Fibroblast of lung (primary cell): ENCODE measurements around the gene CMTM6. TPM values are rescaled to one million over a fixed set of nuclear protein-coding genes. Genes with fewer than 3 reads are reported as not detected.

Experiments
- DNase-seq, 2 donors: peaks; one replicate each; pipeline versions ENCODE4 v3.0.0 to v3.0.0-alpha.2; 2010; ENCODE audit warnings: low read depth in 2 of 2
- H2AFZ ChIP-seq: 2 replicates; pipeline ENCODE4 v1.5.1; 2012; ENCODE audit warnings: low read length, control low read depth, inconsistent platforms
- H3K27ac ChIP-seq: 2 replicates; pipeline ENCODE4 v1.5.1; 2011; ENCODE audit warnings: low read length, control low read depth; ENCODE audit not compliant: insufficient read depth
- H3K27me3 ChIP-seq: 2 replicates; pipeline ENCODE4 v1.5.1; 2011; ENCODE audit warnings: mild to moderate bottlenecking, low read length; ENCODE audit not compliant: control insufficient read depth, insufficient read depth
- H3K36me3 ChIP-seq: 2 replicates; pipeline ENCODE4 v1.5.1; 2011; ENCODE audit warnings: low read length; ENCODE audit not compliant: control insufficient read depth, insufficient read depth
- H3K4me1 ChIP-seq: 2 replicates; pipeline ENCODE4 v1.5.1; 2011; ENCODE audit warnings: low read length; ENCODE audit not compliant: control insufficient read depth, insufficient read depth; ENCODE audit errors: extremely low read depth
- H3K4me2 ChIP-seq: 2 replicates; pipeline ENCODE4 v1.5.1; 2011; ENCODE audit warnings: low read length, control low read depth; ENCODE audit not compliant: insufficient read depth; ENCODE audit errors: extremely low read depth
- H3K4me3 ChIP-seq, 4 experiments: fragments of 200-600 bp in 1 of 4; sonication (generic) in 1 of 4; replicated peaks in 1 of 4; 2 replicates each; pipeline ENCODE4 v1.5.1; 2011 to 2016; ENCODE audit warnings: low read length in 4 of 4, low read depth in 3 of 4, mild to moderate bottlenecking in 3 of 4, control low read depth in 2 of 4, inconsistent platforms in 1 of 4, mixed read lengths in 1 of 4; ENCODE audit not compliant: insufficient read depth in 1 of 4; ENCODE audit errors: control extremely low read depth in 1 of 4
- H3K79me2 ChIP-seq: 2 replicates; pipeline ENCODE4 v1.5.1; 2012; ENCODE audit warnings: mild to moderate bottlenecking, low read length, inconsistent platforms; ENCODE audit not compliant: control insufficient read depth, insufficient read depth
- H3K9ac ChIP-seq: 2 replicates; pipeline ENCODE4 v1.5.1; 2011; ENCODE audit warnings: mild to moderate bottlenecking, low read length, control low read depth; ENCODE audit not compliant: insufficient read depth
- H3K9me3 ChIP-seq: 2 replicates; pipeline ENCODE4 v1.5.1; 2012; ENCODE audit warnings: low read depth, low read length; ENCODE audit not compliant: control insufficient read depth, insufficient read depth
- H4K20me1 ChIP-seq: 2 replicates; pipeline ENCODE4 v1.5.1; 2011; ENCODE audit warnings: low read length; ENCODE audit not compliant: control insufficient read depth, insufficient read depth; ENCODE audit errors: extremely low read depth
- EZH2 ChIP-seq: IDR thresholded peaks from 2 replicates; pipeline ENCODE4 v1.5.1; 2012; ENCODE audit warnings: low read length, control low read depth, mild to moderate bottlenecking; ENCODE audit errors: missing control alignments
- polyA plus RNA-seq, 2 donors: library from polyadenylated mRNA; depleted of rRNA in 1 of 2; stranded (reverse) in 1 of 2; unstranded in 1 of 2; fragments of >200 nt; gene quantifications; 2 replicates each; pipeline ENCODE4 v1.2.1, GENCODE V29; 2011 to 2012; ENCODE audit warnings: missing spikeins in 1 of 2
- total RNA-seq: library from RNA; depleted of rRNA; stranded (reverse); fragments of >200 nt; gene quantifications from 2 replicates; pipeline ENCODE4 v1.2.1, GENCODE V29; 2014
- TF ChIP-seq, protein P1 (sequence below), 2 donors: IDR thresholded peaks in 1 of 2; conservative IDR thresholded peaks in 1 of 2; 1 replicate in 1 of 2; 2 replicates in 1 of 2; pipeline ENCODE4 v1.5.1; 2011 to 2012; ENCODE audit warnings: low read length in 2 of 2, control low read depth in 1 of 2, inconsistent platforms in 1 of 2, low read depth in 1 of 2, mild to moderate bottlenecking in 1 of 2

CMTM6 gene
- total and polyA plus RNA-seq, 2 donors (not counting 1 experiment from before 2014, with no cell fraction given), result 74.1 to 76.5 TPM

DNA sequence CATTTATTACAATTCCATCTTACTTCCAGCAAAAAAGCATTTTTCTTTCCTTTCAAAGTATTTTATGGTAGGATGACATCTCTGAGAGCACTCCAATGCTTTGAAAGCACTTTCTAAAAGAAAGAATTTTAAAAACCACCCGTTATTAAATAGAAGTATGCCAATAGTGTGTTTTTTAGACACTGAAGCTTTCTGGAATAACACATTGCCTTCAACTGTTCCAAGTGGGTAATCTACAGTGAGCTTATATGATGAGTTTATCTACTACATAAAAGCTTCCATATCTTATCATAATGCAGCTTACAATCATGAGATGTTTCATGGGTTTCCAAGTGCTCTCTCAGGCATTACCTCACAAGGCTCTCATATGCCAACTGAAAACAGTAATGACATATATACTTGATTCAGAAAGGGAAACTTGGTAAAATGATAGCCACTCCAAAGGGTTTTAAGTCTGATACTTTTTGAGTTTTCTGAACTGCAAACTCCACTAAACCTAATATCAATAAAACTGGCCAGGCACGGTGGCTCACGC is 14.1 kb downstream of the CMTM6 start:
- Histone ChIP-seq H3K36me3 (peaks cover 2% of the 10 kb centered on the region), H3K4me1 (no peaks in the 10 kb centered on the region), H3K4me3 (no peak overlapping the region), H3K79me2 (peaks cover under 1% of the 10 kb centered on the region), H3K9me3 (no peaks in the 10 kb centered on the region), H4K20me1 (no peaks in the 10 kb centered on the region), H3K27ac (no peak overlapping the region), H3K27me3 (no peaks in the 10 kb centered on the region), H3K9ac (no peak overlapping the region), H3K4me2 (no peak overlapping the region), H2AFZ (no peak overlapping the region)
- no peak for DNase-seq
- TF ChIP-seq, protein P1, sequence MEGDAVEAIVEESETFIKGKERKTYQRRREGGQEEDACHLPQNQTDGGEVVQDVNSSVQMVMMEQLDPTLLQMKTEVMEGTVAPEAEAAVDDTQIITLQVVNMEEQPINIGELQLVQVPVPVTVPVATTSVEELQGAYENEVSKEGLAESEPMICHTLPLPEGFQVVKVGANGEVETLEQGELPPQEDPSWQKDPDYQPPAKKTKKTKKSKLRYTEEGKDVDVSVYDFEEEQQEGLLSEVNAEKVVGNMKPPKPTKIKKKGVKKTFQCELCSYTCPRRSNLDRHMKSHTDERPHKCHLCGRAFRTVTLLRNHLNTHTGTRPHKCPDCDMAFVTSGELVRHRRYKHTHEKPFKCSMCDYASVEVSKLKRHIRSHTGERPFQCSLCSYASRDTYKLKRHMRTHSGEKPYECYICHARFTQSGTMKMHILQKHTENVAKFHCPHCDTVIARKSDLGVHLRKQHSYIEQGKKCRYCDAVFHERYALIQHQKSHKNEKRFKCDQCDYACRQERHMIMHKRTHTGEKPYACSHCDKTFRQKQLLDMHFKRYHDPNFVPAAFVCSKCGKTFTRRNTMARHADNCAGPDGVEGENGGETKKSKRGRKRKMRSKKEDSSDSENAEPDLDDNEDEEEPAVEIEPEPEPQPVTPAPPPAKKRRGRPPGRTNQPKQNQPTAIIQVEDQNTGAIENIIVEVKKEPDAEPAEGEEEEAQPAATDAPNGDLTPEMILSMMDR (conservative IDR thresholded peaks at IDR 0.05 in 1 of 2, IDR thresholded peaks at IDR 0.05 in 1 of 2; ENCODE audit: low read depth in 1 of 2, low read length in 2 of 2), result no peak
- TF ChIP-seq EZH2, result no peak

DNA sequence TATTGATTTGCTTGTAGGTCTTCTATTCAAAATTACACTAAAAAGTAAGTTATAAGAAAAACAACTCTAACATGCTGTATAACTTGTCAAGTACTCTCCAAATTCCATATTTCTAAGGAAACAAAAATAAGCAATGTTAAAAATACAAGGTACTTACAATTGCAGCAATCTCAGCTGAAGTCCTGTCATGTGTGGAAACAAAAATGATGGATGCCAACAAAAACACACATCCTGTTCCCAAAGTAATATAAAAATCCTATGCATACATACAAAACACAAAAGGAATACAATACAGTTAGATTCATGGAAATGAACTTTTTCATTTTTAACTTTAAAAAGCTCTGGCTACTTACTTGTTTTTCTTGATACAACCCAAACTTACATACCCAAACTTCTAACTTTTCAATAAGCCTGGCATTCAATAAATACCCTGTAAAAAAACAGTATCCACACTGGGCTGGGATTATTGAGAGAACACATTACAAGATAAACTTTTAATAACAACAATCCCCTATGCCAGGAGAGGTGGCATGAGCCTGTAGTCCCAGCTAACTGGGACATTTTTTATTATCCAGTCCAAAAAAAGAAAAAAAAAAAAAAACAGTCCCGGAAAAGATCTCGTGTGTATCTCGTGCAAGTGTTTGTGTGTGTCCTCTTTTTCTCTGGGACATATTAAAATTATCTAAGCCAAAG is 14.7 kb downstream of the CMTM6 start:
- no peaks in the 10 kb centered on the region for H3K27me3 ChIP-seq
- no peaks in the 10 kb centered on the region for H3K79me2 ChIP-seq
- no peak overlapping the region for H3K9ac ChIP-seq
- peaks cover 2% of the 10 kb centered on the region for H3K36me3 ChIP-seq
- no peak for TF ChIP-seq EZH2
- TF ChIP-seq, protein P1 (conservative IDR thresholded peaks at IDR 0.05 in 1 of 2, IDR thresholded peaks at IDR 0.05 in 1 of 2; ENCODE audit: low read depth in 1 of 2, low read length in 2 of 2), result no peak
- no peaks in the 10 kb centered on the region for H3K4me1 ChIP-seq
- H3K27ac ChIP-seq, result no peak overlapping the region
- no peak overlapping the region for H3K4me2 ChIP-seq
- no peaks in the 10 kb centered on the region for H3K9me3 ChIP-seq
- H2AFZ ChIP-seq, result no peak overlapping the region
- DNase-seq, result no peak
- H4K20me1 ChIP-seq, result no peaks in the 10 kb centered on the region
- H3K4me3 ChIP-seq, result no peak overlapping the region

DNA sequence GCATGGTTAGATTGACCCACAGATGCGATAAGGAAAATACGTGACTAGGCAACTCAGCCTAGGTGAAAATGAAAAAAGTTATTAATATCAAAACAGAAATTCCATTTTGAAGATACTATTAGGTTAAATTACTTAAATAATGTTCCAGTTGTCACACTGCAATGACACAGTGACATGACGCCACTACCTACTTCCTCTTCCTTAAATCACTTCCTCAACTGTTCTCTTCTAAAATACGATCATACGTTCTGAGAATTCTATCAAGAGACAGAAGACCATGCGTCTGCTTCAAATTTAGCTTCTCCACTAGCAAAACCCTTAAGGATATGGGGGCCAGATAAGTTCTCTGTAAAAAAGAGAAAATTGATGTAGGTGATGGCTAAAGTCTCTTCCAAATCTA is 18.2 kb downstream of the CMTM6 start:
- Histone ChIP-seq H3K79me2 (no peaks in the 10 kb centered on the region), H3K4me1 (no peaks in the 10 kb centered on the region), H3K4me2 (no peak overlapping the region), H3K9ac (no peak overlapping the region), H3K27me3 (no peaks in the 10 kb centered on the region), H4K20me1 (no peaks in the 10 kb centered on the region), H3K4me3 (no peak overlapping the region), H3K9me3 (no peaks in the 10 kb centered on the region), H3K27ac (no peak overlapping the region), H2AFZ (no peak overlapping the region), H3K36me3 (peaks cover 2% of the 10 kb centered on the region)
- TF ChIP-seq EZH2, result no peak
- TF ChIP-seq, protein P1 (conservative IDR thresholded peaks at IDR 0.05 in 1 of 2, IDR thresholded peaks at IDR 0.05 in 1 of 2; ENCODE audit: low read depth in 1 of 2, low read length in 2 of 2), result no peak
- no peak for DNase-seq
